CD8-positive, alpha-beta memory T cell (primary cell): ENCODE measurements around the gene STK10. TPM values are rescaled to one million over a fixed set of nuclear protein-coding genes. Genes with fewer than 3 reads are reported as not detected.

ENCODE experiments used
- CTCF ChIA-PET: fragments of 350-600 bp; sonication (Branson Sonifier 250); formaldehyde crosslinking; loops from one replicate; lab custom pipeline; 2021; ENCODE audit warnings: antibody characterized with exemption; lab: Charles Lee
- POLR2A ChIA-PET: fragments of 350-600 bp; sonication (Branson Sonifier 250); formaldehyde crosslinking; loops from one replicate; lab custom pipeline; 2021; ENCODE audit warnings: antibody characterized with exemption; lab: Charles Lee
- DNase-seq, 5 donors: peaks; one replicate each; pipeline versions ENCODE4 v3.0.0 to v3.0.0-alpha.2; 2020 to 2022; ENCODE audit warnings: mixed read lengths in 1 of 5
- H3K27ac ChIP-seq: one replicate; pipeline ENCODE4 v1.7.0; 2013; ENCODE audit warnings: low read depth, mild to moderate bottlenecking, low read length, moderate library complexity
- H3K27me3 ChIP-seq: 2 replicates; pipeline ENCODE4 v1.7.0; 2013; ENCODE audit warnings: low read length, mild to moderate bottlenecking; ENCODE audit not compliant: insufficient read depth, poor library complexity, severe bottlenecking
- H3K36me3 ChIP-seq: 2 replicates; pipeline ENCODE4 v1.7.0; 2013; ENCODE audit warnings: mild to moderate bottlenecking, low read length, moderate library complexity; ENCODE audit not compliant: insufficient read depth
- H3K4me1 ChIP-seq: 2 replicates; pipeline ENCODE4 v1.7.0; 2013; ENCODE audit warnings: mild to moderate bottlenecking, low read length, moderate library complexity; ENCODE audit not compliant: insufficient read depth
- H3K4me3 ChIP-seq: 2 replicates; pipeline ENCODE4 v1.7.0; 2013; ENCODE audit warnings: mild to moderate bottlenecking, low read length
- H3K9me3 ChIP-seq: 2 replicates; pipeline ENCODE4 v1.7.0; 2013; ENCODE audit warnings: mild to moderate bottlenecking, low read length
- H3K27ac Mint-ChIP-seq, 8 donors: one replicate each; pipeline ENCODE4 v1.8.0; 2020 to 2021; ENCODE audit warnings: mixed read lengths in 8 of 8, mild to moderate bottlenecking in 6 of 8, inconsistent platforms in 3 of 8, moderate library complexity in 3 of 8
- H3K27me3 Mint-ChIP-seq, 2 donors: one replicate each; pipeline ENCODE4 v1.8.0; 2020 to 2021; ENCODE audit warnings: mixed read lengths in 2 of 2, mild to moderate bottlenecking in 1 of 2, moderate library complexity in 1 of 2
- H3K36me3 Mint-ChIP-seq, 3 donors: one replicate each; pipeline ENCODE4 v1.8.0; 2020 to 2021; ENCODE audit warnings: mixed read lengths in 3 of 3, inconsistent platforms in 1 of 3, mild to moderate bottlenecking in 1 of 3
- H3K4me1 Mint-ChIP-seq, 3 donors: one replicate each; pipeline ENCODE4 v1.8.0; 2020 to 2021; ENCODE audit warnings: mixed read lengths in 3 of 3, inconsistent platforms in 1 of 3, mild to moderate bottlenecking in 1 of 3
- H3K4me3 Mint-ChIP-seq, 7 donors: one replicate each; pipeline ENCODE4 v1.8.0; 2020 to 2021; ENCODE audit warnings: mixed read lengths in 7 of 7, mild to moderate bottlenecking in 6 of 7, moderate library complexity in 4 of 7, inconsistent platforms in 2 of 7
- H3K9me3 Mint-ChIP-seq, 5 donors: one replicate each; pipeline ENCODE4 v1.8.0; 2020 to 2022; ENCODE audit warnings: mixed read lengths in 5 of 5, mild to moderate bottlenecking in 3 of 5, moderate library complexity in 2 of 5, inconsistent platforms in 1 of 5
- polyA plus RNA-seq: library from polyadenylated mRNA; unstranded; fragments of 300-500 nt; fragmentation: Illumina TruSeq; gene quantifications from one replicate; pipeline ENCODE4 v1.2.3, GENCODE V29; 2021
- total RNA-seq, 2 experiments: library from RNA; stranded (reverse); gene quantifications; one replicate each; pipeline ENCODE4 v1.2.3, GENCODE V29; 2021

The STK10 gene
- total and polyA plus RNA-seq, 3 experiments from 2014 or later = 113 to 170 (median 118) TPM

GRCh38 chr5:172102218-172102870 is 85.7 kb downstream of the STK10 start:
- no peaks in the 10 kb centered on the region for H3K9me3 ChIP-seq
- Mint-ChIP-seq H3K27ac (peak overlapping the region in 1 of 8 donors; percentile 66), H3K9me3 (no peaks in the 10 kb centered on the region), H3K4me3 (peak overlapping the region in 1 of 7 donors; percentile 49), H3K36me3 (peaks cover 9 to 96% (median 16%) of the 10 kb centered on the region in 3 donors), H3K4me1 (peaks cover 22 to 52% (median 38%) of the 10 kb centered on the region in 3 donors), H3K27me3 (no peaks in the 10 kb centered on the region)
- H3K27ac ChIP-seq = no peak overlapping the region
- no peaks in the 10 kb centered on the region for H3K27me3 ChIP-seq
- H3K4me3 ChIP-seq = no peak overlapping the region
- DNase-seq = no peak
- CTCF ChIA-PET = interaction anchor here (1.0 to 5.6 kb wide), 3 partner anchors 9 to 86 kb away, joined by 4 to 29 read pairs (median 5); partner anchors contain the start of gene STK10
- POLR2A ChIA-PET = no interaction called here
- peaks cover 10% of the 10 kb centered on the region for H3K4me1 ChIP-seq
- H3K36me3 ChIP-seq = peaks cover 54% of the 10 kb centered on the region

GRCh38 chr5:172101547-172102217 is 86.3 kb downstream of the STK10 start:
- Histone ChIP-seq H3K9me3 (no peaks in the 10 kb centered on the region), H3K36me3 (peaks cover 55% of the 10 kb centered on the region), H3K27me3 (no peaks in the 10 kb centered on the region), H3K4me3 (no peak overlapping the region), H3K27ac (no peak overlapping the region), H3K4me1 (peaks cover 4% of the 10 kb centered on the region)
- no peak for DNase-seq
- H3K27ac Mint-ChIP-seq = peak overlapping the region in 4 of 8 donors; percentile 4 to 75 (median 55)
- peaks cover 9 to 93% (median 16%) of the 10 kb centered on the region in 3 donors for H3K36me3 Mint-ChIP-seq
- no peaks in the 10 kb centered on the region for H3K9me3 Mint-ChIP-seq
- POLR2A ChIA-PET = interaction anchor here (0.6 kb wide), 1 partner anchor 11 kb away, joined by 5 read pairs; no protein-coding TSS in a partner anchor
- CTCF ChIA-PET = interaction anchor here (1.0 to 5.6 kb wide), 3 partner anchors 10 to 87 kb away, joined by 4 to 29 read pairs (median 5); partner anchors contain the start of gene STK10
- peak overlapping the region in 1 of 7 donors; percentile 49 for H3K4me3 Mint-ChIP-seq
- H3K27me3 Mint-ChIP-seq = no peaks in the 10 kb centered on the region
- peaks cover 15 to 46% (median 32%) of the 10 kb centered on the region in 3 donors for H3K4me1 Mint-ChIP-seq

- H3K9me3 Mint-ChIP-seq = no peaks in the 10 kb centered on the region
- peaks cover 49% of the 10 kb centered on the region for H3K36me3 ChIP-seq
- no peaks in the 10 kb centered on the region for H3K27me3 Mint-ChIP-seq
- DNase-seq = no peak
- H3K36me3 Mint-ChIP-seq = peaks cover 9 to 92% (median 16%) of the 10 kb centered on the region in 3 donors
- H3K27ac Mint-ChIP-seq = peak overlapping the region; percentile 2 to 88 (median 51)
- no peak overlapping the region for H3K27ac ChIP-seq
- H3K4me1 Mint-ChIP-seq = peaks cover 15 to 37% (median 27%) of the 10 kb centered on the region in 3 donors
- no peaks in the 10 kb centered on the region for H3K9me3 ChIP-seq
- no peaks in the 10 kb centered on the region for H3K4me1 ChIP-seq
- H3K27me3 ChIP-seq = no peaks in the 10 kb centered on the region
- ChIA-PET POLR2A (no interaction called here), CTCF (interaction anchor here (1.3 to 5.6 kb wide), 2 partner anchors 9 to 90 kb away, joined by 3 to 29 read pairs; partner anchors contain the start of gene STK10)
- H3K4me3 Mint-ChIP-seq = no peak overlapping the region
- no peak overlapping the region for H3K4me3 ChIP-seq
Observed at GRCh38 chr5:172098883-172099282, 89.1 kb downstream of the STK10 start.

GRCh38 chr5:172098046-172098445 is 90.0 kb downstream of the STK10 start:
- Mint-ChIP-seq H3K27ac (peak overlapping the region in 6 of 8 donors; percentile 29 to 80 (median 50)), H3K4me3 (no peak overlapping the region), H3K9me3 (no peaks in the 10 kb centered on the region), H3K36me3 (peaks cover 9 to 92% (median 16%) of the 10 kb centered on the region in 3 donors), H3K27me3 (no peaks in the 10 kb centered on the region), H3K4me1 (peaks cover 15 to 37% (median 24%) of the 10 kb centered on the region in 3 donors)
- peaks cover 50% of the 10 kb centered on the region for H3K36me3 ChIP-seq
- no peaks in the 10 kb centered on the region for H3K27me3 ChIP-seq
- H3K27ac ChIP-seq = no peak overlapping the region
- H3K9me3 ChIP-seq = no peaks in the 10 kb centered on the region
- ChIA-PET CTCF (interaction anchor here (1.2 to 5.6 kb wide), 4 partner anchors 8 to 91 kb away, joined by 3 to 29 read pairs (median 3); partner anchors contain the start of gene STK10), POLR2A (interaction anchor here (0.5 kb wide), 1 partner anchor 36 kb away, joined by 3 read pairs; no protein-coding TSS in a partner anchor)
- H3K4me3 ChIP-seq = no peak overlapping the region
- DNase-seq = no peak
- no peaks in the 10 kb centered on the region for H3K4me1 ChIP-seq

GRCh38 chr5:172097356-172097755 is 90.7 kb downstream of the STK10 start:
- Histone ChIP-seq H3K9me3 (no peaks in the 10 kb centered on the region), H3K4me1 (no peaks in the 10 kb centered on the region), H3K27me3 (no peaks in the 10 kb centered on the region), H3K4me3 (no peak overlapping the region), H3K27ac (no peak overlapping the region), H3K36me3 (peaks cover 55% of the 10 kb centered on the region)
- no peaks in the 10 kb centered on the region for H3K27me3 Mint-ChIP-seq
- peaks cover 15 to 35% (median 24%) of the 10 kb centered on the region in 3 donors for H3K4me1 Mint-ChIP-seq
- peak overlapping the region in 1 of 7 donors; percentile 36 for H3K4me3 Mint-ChIP-seq
- ChIA-PET POLR2A (no interaction called here), CTCF (interaction anchor here (1.2 to 5.6 kb wide), 3 partner anchors 9 to 91 kb away, joined by 3 to 29 read pairs (median 3); partner anchors contain the start of gene STK10)
- H3K27ac Mint-ChIP-seq = peak overlapping the region in 5 of 8 donors; percentile 23 to 64 (median 51)
- H3K36me3 Mint-ChIP-seq = peaks cover 9 to 92% (median 14%) of the 10 kb centered on the region in 3 donors
- no peaks in the 10 kb centered on the region for H3K9me3 Mint-ChIP-seq
- DNase-seq = no peak

- H3K36me3 ChIP-seq = peaks cover 52% of the 10 kb centered on the region
- no peaks in the 10 kb centered on the region for H3K4me1 ChIP-seq
- H3K27me3 Mint-ChIP-seq = no peaks in the 10 kb centered on the region
- ChIA-PET CTCF (interaction anchor here (0.9 to 3.3 kb wide), 3 partner anchors 30 to 92 kb away, joined by 3 to 17 read pairs (median 5); partner anchors contain the start of gene STK10), POLR2A (no interaction called here)
- H3K27me3 ChIP-seq = no peaks in the 10 kb centered on the region
- DNase-seq = no peak
- H3K4me3 ChIP-seq = no peak overlapping the region
- peaks cover 11 to 26% (median 19%) of the 10 kb centered on the region in 3 donors for H3K4me1 Mint-ChIP-seq
- H3K9me3 Mint-ChIP-seq = no peaks in the 10 kb centered on the region
- no peaks in the 10 kb centered on the region for H3K9me3 ChIP-seq
- peak overlapping the region in 3 of 8 donors; percentile 42 to 71 (median 65) for H3K27ac Mint-ChIP-seq
- H3K27ac ChIP-seq = no peak overlapping the region
- H3K4me3 Mint-ChIP-seq = no peak overlapping the region
- peaks cover 9 to 90% (median 11%) of the 10 kb centered on the region in 3 donors for H3K36me3 Mint-ChIP-seq
Observed at GRCh38 chr5:172096207-172096940, 91.7 kb downstream of the STK10 start.
